GM21825 (cell line): ENCODE measurements around the gene POLR3K.
"Not testable (repeated sequence)": the region's sequence is repeated elsewhere in the genome, so short reads cannot be mapped to it uniquely, and the experiment has no call there.

Source experiments
- ATAC-seq: cut with Tn5 transposase; IDR thresholded peaks from one replicate; pipeline ENCODE4 v1.9.1; 2021; ENCODE audit warnings: mild to moderate bottlenecking, moderate library complexity; ENCODE audit not compliant: unreplicated experiment

POLR3K gene

GRCh38 chr16:20886-21285, 32.5 kb downstream of the POLR3K start:
- ATAC-seq, result not testable (repeated sequence)

DNA sequence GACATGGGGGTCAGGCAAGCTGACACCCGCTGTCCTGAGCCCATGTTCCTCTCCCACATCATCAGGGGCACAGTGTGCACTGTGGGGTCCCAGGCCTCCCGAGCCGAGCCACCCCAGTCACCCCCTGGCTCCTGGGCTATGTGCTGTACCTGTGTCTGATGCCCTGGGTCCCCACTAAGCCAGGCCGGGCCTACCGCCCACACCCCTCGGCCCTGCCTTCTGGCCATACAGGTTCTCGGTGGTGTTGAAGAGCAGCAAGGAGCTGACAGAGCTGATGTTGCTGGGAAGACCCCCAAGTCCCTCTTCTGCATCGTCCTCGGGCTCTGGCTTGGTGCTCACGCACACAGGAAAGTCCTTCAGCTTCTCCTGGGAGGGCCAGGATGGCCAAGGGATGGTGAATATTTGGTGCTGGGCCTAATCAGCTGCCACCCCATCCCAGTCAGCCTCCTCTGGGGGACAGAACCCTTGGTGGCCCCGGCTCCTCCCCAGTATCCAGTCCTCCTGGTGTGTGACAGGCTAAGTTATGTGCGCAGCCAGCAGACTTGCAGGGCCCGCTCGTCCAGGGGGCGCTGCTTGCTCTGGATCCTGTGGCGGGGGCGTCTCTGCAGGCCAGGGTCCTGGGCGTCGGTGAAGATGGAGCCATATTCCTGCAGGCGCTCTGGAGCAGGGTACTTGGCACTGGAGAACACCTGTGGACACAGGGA, 36.2 kb downstream of the POLR3K start:
- not testable (repeated sequence) for ATAC-seq

DNA sequence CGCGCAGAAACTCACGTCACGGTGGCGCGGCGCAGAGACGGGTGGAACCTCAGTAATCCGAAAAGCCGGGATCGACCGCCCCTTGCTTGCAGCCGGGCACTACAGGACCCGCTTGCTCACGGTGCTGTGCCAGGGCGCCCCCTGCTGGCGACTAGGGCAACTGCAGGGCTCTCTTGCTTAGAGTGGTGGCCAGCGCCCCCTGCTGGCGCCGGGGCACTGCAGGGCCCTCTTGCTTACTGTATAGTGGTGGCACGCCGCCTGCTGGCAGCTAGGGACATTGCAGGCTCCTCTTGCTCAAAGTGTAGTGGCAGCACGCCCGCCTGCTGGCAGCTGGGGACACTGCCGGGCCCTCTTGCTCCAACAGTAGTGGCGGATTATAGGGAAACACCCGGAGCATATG, 42.6 kb downstream of the POLR3K start:
- not testable (repeated sequence) for ATAC-seq

- ATAC-seq, result no peak
These were observed 43.3 kb downstream of the POLR3K start for GRCh38 chr16:9903-10665.
